Kidney (tissue), 14 donors: ENCODE measurements around the gene CCDC142. TPM values are rescaled to one million over a fixed set of nuclear protein-coding genes. Genes with fewer than 3 reads are reported as not detected.

ENCODE experiments used
- DNase-seq, 5 donors: peaks; one replicate each; pipeline ENCODE4 v3.0.0-alpha.2; 2013 to 2020
- FAIRE-seq: peaks from 2 replicates; lab custom pipeline; 2012; peaks lifted over from hg19 to GRCh38; lab: Jason Lieb, UNC
- H3K27ac ChIP-seq, 2 donors: one replicate each; pipeline ENCODE4 v1.7.0; 2013; ENCODE audit warnings: low read depth in 2 of 2, low read length in 2 of 2, inconsistent platforms in 1 of 2
- H3K27me3 ChIP-seq: one replicate; pipeline ENCODE4 v1.7.1; 2013; ENCODE audit warnings: low read length, inconsistent platforms; ENCODE audit not compliant: control insufficient read depth, insufficient read depth
- H3K36me3 ChIP-seq, 3 donors: one replicate each; pipeline versions ENCODE4 v1.7.0 to v1.7.1; 2013; ENCODE audit warnings: low read length in 3 of 3, control low read depth in 1 of 3, inconsistent platforms in 1 of 3; ENCODE audit not compliant: insufficient read depth in 3 of 3, control insufficient read depth in 2 of 3
- H3K4me1 ChIP-seq, 3 donors: one replicate each; pipeline versions ENCODE4 v1.7.0 to v1.7.1; 2013; ENCODE audit warnings: low read length in 3 of 3, inconsistent platforms in 1 of 3, low read depth in 1 of 3; ENCODE audit not compliant: control insufficient read depth in 2 of 3, insufficient read depth in 2 of 3
- H3K4me3 ChIP-seq, 3 donors: one replicate each; pipeline versions ENCODE4 v1.7.0 to v1.8.1; 2013; ENCODE audit warnings: low read length in 3 of 3, control low read depth in 1 of 3, inconsistent platforms in 1 of 3
- H3K9ac ChIP-seq, 3 donors: one replicate each; pipeline versions ENCODE4 v1.7.0 to v1.7.1; 2013; ENCODE audit warnings: low read length in 3 of 3, control low read depth in 1 of 3, inconsistent platforms in 1 of 3
- H3K9me3 ChIP-seq, 3 donors: one replicate each; pipeline versions ENCODE4 v1.7.0 to v1.7.1; 2013; ENCODE audit warnings: low read length in 3 of 3, control low read depth in 1 of 3, inconsistent platforms in 1 of 3; ENCODE audit not compliant: control insufficient read depth in 2 of 3, insufficient read depth in 1 of 3
- CTCF ChIP-seq: IDR thresholded peaks from 3 replicates; pipeline ENCODE4 v1.5.1; 2012; ENCODE audit warnings: mild to moderate bottlenecking, moderate library complexity, borderline replicate concordance; ENCODE audit not compliant: insufficient read depth; ENCODE audit errors: extremely low read depth
- intact Hi-C: fragments of 100-400 bp; cut with DNase I; formaldehyde crosslinking; loops from one replicate; pipeline ENCODE4 v1.11.1; 2022
- polyA plus RNA-seq: library from polyadenylated mRNA; stranded (reverse); fragments of 350-450 nt; fragmentation: Illumina TruSeq; extraction: RNeasy Lipid Tissue Mini Kit (QIAGEN cat#74804); gene quantifications from one replicate; pipeline ENCODE4 v1.2.3, GENCODE V29; 2014; ENCODE audit warnings: low read depth, low replicate concordance; ENCODE audit not compliant: insufficient read depth
- total RNA-seq: library from RNA; stranded (reverse); fragmentation: NEBNext Ultra II Directional; extraction: Animal tissue kit (Norgen Biotek cat#: 25700); gene quantifications from one replicate; pipeline ENCODE4 v1.2.1, GENCODE V29; 2021
- donor health status: control.
- donor health status: control.
- donor health status: control.
- donor health status: control.
- donor health status: control.
- donor health status: DM: yes; HTN: yes; CAD: no.
- donor health status: Normal renal cell carcinoma (clear cell type).

Gene CCDC142
- total and polyA plus RNA-seq, 2 donors from 2014 or later: 2.8 to 23.1 TPM

GRCh38 chr2:74507145-74507925 is 24.5 kb upstream of the CCDC142 start, which contains the start of gene PCGF1:
PCGF1 (minus strand) TSS chr2:74507695; CDS start chr2:74507668, 27 bp downstream.
- Histone ChIP-seq H3K27ac (peak within 1 kb of the TSS; percentile 100), H3K9ac (peak within 1 kb of the TSS; percentile 90 to 99 (median 97)), H3K27me3 (peaks cover 33% of the 10 kb centered on the region), H3K36me3 (peaks cover 3 to 17% (median 8%) of the 10 kb centered on the region in 3 donors), H3K9me3 (no peaks in the 10 kb centered on the region), H3K4me3 (peak within 1 kb of the TSS; percentile 87 to 98 (median 96)), H3K4me1 (peaks cover 0 to 19% (median 12%) of the 10 kb centered on the region in 3 donors)
- DNase-seq (peak; percentile 99 to 100 (median 100)), FAIRE-seq (no peak)
- peak; percentile 24 for TF ChIP-seq CTCF
- intact Hi-C loops: no loop called here

GRCh38 chr2:74505448-74506246 is 22.8 kb upstream of the CCDC142 start:
- no peak for FAIRE-seq
- Histone ChIP-seq H3K36me3 (peaks cover 3 to 17% (median 8%) of the 10 kb centered on the region in 3 donors), H3K9ac (no peak overlapping the region)

GRCh38 chr2:74504591-74504990 is 21.8 kb upstream of the CCDC142 start:
- Histone ChIP-seq H3K4me3 (no peak overlapping the region), H3K36me3 (peaks cover 3 to 17% (median 8%) of the 10 kb centered on the region in 3 donors), H3K9ac (no peak overlapping the region), H3K27me3 (peaks cover 12% of the 10 kb centered on the region), H3K27ac (no peak overlapping the region), H3K9me3 (no peaks in the 10 kb centered on the region), H3K4me1 (peaks cover 0 to 19% (median 12%) of the 10 kb centered on the region in 3 donors)
- no peak for DNase-seq
- intact Hi-C loops: no loop called here
- FAIRE-seq: no peak
- TF ChIP-seq CTCF: no peak

More at GRCh38 chr2:74505448-74506246, 22.8 kb upstream of the CCDC142 start:
- peaks cover 20% of the 10 kb centered on the region for H3K27me3 ChIP-seq
- no peaks in the 10 kb centered on the region for H3K9me3 ChIP-seq
- intact Hi-C loops: no loop called here
- DNase-seq: no peak
- peak overlapping the region in 1 of 3 donors; percentile 8 for H3K4me3 ChIP-seq
- no peak for TF ChIP-seq CTCF
- H3K27ac ChIP-seq: no peak overlapping the region
- H3K4me1 ChIP-seq: peaks cover 0 to 19% (median 12%) of the 10 kb centered on the region in 3 donors
